Uterus (tissue), 4 donors: ENCODE results near the gene COG4. TPM values are rescaled to one million over a fixed set of nuclear protein-coding genes. Genes with fewer than 3 reads are reported as not detected.

Experiments
- DNase-seq, 2 donors: peaks; one replicate each; pipeline ENCODE4 v3.0.0-alpha.2; 2019 to 2020
- H3K27ac ChIP-seq, 2 donors: fragments of 200-600 bp; sonication (generic); 1 replicate in 1 of 2; 2 replicates in 1 of 2; pipeline ENCODE4 v1.5.1; 2016 to 2018
- H3K27me3 ChIP-seq, 2 donors: fragments of 200-600 bp; sonication (generic); one replicate each; pipeline ENCODE4 v1.5.1; 2018 to 2019; ENCODE audit warnings: control low read depth in 1 of 2
- H3K36me3 ChIP-seq, 2 donors: fragments of 200-600 bp; sonication (generic); one replicate each; pipeline ENCODE4 v1.5.1; 2019; ENCODE audit warnings: control low read depth in 1 of 2
- H3K4me1 ChIP-seq, 2 donors: fragments of 200-600 bp; sonication (generic); one replicate each; pipeline ENCODE4 v1.5.1; 2018 to 2019; ENCODE audit warnings: control low read depth in 1 of 2
- H3K4me3 ChIP-seq, 2 donors: fragments of 200-600 bp; sonication (generic); 1 replicate in 1 of 2; 2 replicates in 1 of 2; pipeline ENCODE4 v1.5.1; 2018 to 2019; ENCODE audit warnings: mild to moderate bottlenecking in 1 of 2
- H3K9me3 ChIP-seq, 2 donors: fragments of 200-600 bp; sonication (generic); one replicate each; pipeline ENCODE4 v1.5.1; 2019; ENCODE audit warnings: control low read depth in 1 of 2
- POLR2A ChIP-seq, 2 donors: fragments of 450-650 bp; IDR thresholded peaks; one replicate each; pipeline ENCODE4 v1.6.1; 2016; ENCODE audit warnings: antibody characterized with exemption in 2 of 2, mild to moderate bottlenecking in 1 of 2, moderate library complexity in 1 of 2
- intact Hi-C: fragments of 100-400 bp; cut with DNase I; formaldehyde crosslinking; loops from one replicate; pipeline ENCODE4 v1.15.1; 2023; ENCODE audit warnings: low total_unique reads
- total RNA-seq, 4 donors: library from RNA; depleted of rRNA in 3 of 4; stranded (reverse); fragments of >200 nt in 3 of 4; gene quantifications; one replicate each; pipeline versions ENCODE4 v1.1.0 to v1.2.4, GENCODE V29; 2014 to 2023
- TF ChIP-seq, protein P1 (sequence below), 4 experiments: fragments of 200-600 bp in 2 of 4; fragments of 450-650 bp in 2 of 4; sonication (generic) in 2 of 4; IDR thresholded peaks; one replicate each; pipeline ENCODE4 v1.5.1; 2016 to 2019; ENCODE audit warnings: antibody characterized with exemption in 4 of 4, mild to moderate bottlenecking in 2 of 4, moderate library complexity in 1 of 4
- donor health status: DM: yes; HTN: yes; CAD: no.

Gene COG4
- total RNA-seq, 4 donors from 2014 or later: 33.3 to 137 (median 67.1) TPM

GRCh38 chr16:70522216-70523075 lies 908 bp downstream of the COG4 start:
- Histone ChIP-seq H3K27ac (peak overlapping the region; percentile 89 to 90), H3K4me1 (peaks cover 16 to 31% of the 10 kb centered on the region in 2 donors), H3K36me3 (no peaks in the 10 kb centered on the region), H3K9me3 (no peaks in the 10 kb centered on the region), H3K27me3 (no peaks in the 10 kb centered on the region), H3K4me3 (peak overlapping the region; percentile 90 to 95)
- intact Hi-C loops: loop anchor here (10.0 kb wide), 1 partner anchor 132 kb away; no protein-coding TSS in a partner anchor
- TF ChIP-seq, protein P1, sequence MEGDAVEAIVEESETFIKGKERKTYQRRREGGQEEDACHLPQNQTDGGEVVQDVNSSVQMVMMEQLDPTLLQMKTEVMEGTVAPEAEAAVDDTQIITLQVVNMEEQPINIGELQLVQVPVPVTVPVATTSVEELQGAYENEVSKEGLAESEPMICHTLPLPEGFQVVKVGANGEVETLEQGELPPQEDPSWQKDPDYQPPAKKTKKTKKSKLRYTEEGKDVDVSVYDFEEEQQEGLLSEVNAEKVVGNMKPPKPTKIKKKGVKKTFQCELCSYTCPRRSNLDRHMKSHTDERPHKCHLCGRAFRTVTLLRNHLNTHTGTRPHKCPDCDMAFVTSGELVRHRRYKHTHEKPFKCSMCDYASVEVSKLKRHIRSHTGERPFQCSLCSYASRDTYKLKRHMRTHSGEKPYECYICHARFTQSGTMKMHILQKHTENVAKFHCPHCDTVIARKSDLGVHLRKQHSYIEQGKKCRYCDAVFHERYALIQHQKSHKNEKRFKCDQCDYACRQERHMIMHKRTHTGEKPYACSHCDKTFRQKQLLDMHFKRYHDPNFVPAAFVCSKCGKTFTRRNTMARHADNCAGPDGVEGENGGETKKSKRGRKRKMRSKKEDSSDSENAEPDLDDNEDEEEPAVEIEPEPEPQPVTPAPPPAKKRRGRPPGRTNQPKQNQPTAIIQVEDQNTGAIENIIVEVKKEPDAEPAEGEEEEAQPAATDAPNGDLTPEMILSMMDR (IDR thresholded peaks at IDR 0.05): no peak
- TF ChIP-seq POLR2A (IDR thresholded peaks at IDR 0.05): no peak
- no peak for DNase-seq

- intact Hi-C loops: loop anchor here (10.0 kb wide), 1 partner anchor 134 kb away; no protein-coding TSS in a partner anchor
- H3K27me3 ChIP-seq: no peaks in the 10 kb centered on the region
- DNase-seq: no peak
These were observed 2.6 kb downstream of the COG4 start for GRCh38 chr16:70520612-70521297.

DNA sequence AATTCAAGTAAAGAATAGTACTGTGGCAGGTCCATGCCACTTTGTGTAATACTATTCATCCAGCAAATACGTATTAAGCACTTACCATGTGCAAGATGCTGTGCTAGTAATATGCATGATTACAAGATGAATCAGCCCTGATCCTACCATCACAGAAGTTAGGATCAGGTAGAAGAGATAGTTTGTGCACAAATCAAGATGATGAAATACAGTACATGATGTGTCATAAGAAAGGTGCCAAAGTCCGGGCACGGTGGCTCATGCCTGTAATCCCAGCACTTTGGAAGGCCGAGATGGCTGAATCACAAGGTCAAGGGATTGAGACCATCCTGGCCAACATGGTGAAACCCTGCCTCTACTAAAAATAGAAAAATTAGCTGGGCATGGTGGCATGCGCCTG lies 10.9 kb downstream of the COG4 start:
- Histone ChIP-seq H3K27ac (no peak overlapping the region), H3K27me3 (no peaks in the 10 kb centered on the region), H3K36me3 (no peaks in the 10 kb centered on the region), H3K4me3 (no peak overlapping the region), H3K9me3 (no peaks in the 10 kb centered on the region), H3K4me1 (no peaks in the 10 kb centered on the region)
- no peak for TF ChIP-seq POLR2A (IDR thresholded peaks at IDR 0.05)
- TF ChIP-seq, protein P1 (IDR thresholded peaks at IDR 0.05): no peak
- no peak for DNase-seq
- intact Hi-C loops: no loop called here

More at GRCh38 chr16:70520612-70521297, 2.6 kb downstream of the COG4 start:
- Histone ChIP-seq H3K9me3 (no peaks in the 10 kb centered on the region), H3K36me3 (no peaks in the 10 kb centered on the region), H3K27ac (no peak overlapping the region), H3K4me1 (peaks cover 10 to 19% of the 10 kb centered on the region in 2 donors), H3K4me3 (no peak overlapping the region)
- TF ChIP-seq POLR2A (IDR thresholded peaks at IDR 0.05): no peak
- TF ChIP-seq, protein P1 (IDR thresholded peaks at IDR 0.05): no peak

DNA sequence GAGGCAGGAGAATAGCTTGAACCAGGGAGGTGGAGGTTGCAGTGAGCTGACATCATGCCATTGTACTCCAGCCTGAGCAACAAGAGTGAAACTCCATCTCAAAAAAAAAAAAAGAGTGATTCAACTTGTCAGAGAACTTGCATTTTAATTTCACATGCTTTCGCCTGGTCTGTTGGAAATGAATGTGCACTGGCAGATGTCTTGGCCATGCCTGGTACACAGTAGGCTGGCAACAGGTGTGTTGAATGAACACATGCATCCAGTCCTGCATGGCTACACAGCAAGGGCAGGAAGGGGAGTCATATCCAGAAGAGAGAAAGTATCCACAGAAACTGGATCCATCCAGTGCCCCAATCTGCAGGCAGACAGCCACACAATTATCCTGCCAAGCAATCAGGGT lies 11.5 kb downstream of the COG4 start:
- Histone ChIP-seq H3K4me3 (no peak overlapping the region), H3K9me3 (no peaks in the 10 kb centered on the region), H3K27ac (no peak overlapping the region), H3K36me3 (no peaks in the 10 kb centered on the region), H3K27me3 (no peaks in the 10 kb centered on the region), H3K4me1 (no peaks in the 10 kb centered on the region)
- intact Hi-C loops: no loop called here
- no peak for DNase-seq
- TF ChIP-seq, protein P1 (IDR thresholded peaks at IDR 0.05): no peak
- no peak for TF ChIP-seq POLR2A (IDR thresholded peaks at IDR 0.05)

GRCh38 chr16:70510216-70510615 lies 13.1 kb downstream of the COG4 start:
- H3K36me3 ChIP-seq: no peaks in the 10 kb centered on the region
- H3K27me3 ChIP-seq: no peaks in the 10 kb centered on the region
- H3K9me3 ChIP-seq: no peaks in the 10 kb centered on the region
- no peak overlapping the region for H3K4me3 ChIP-seq
- intact Hi-C loops: no loop called here
- TF ChIP-seq, protein P1 (IDR thresholded peaks at IDR 0.05): no peak
- TF ChIP-seq POLR2A (IDR thresholded peaks at IDR 0.05): no peak
- no peak for DNase-seq
- no peak overlapping the region for H3K27ac ChIP-seq
- no peaks in the 10 kb centered on the region for H3K4me1 ChIP-seq
